Measurements from ENCODE around the gene ZNF479.
"Not testable (repeated sequence)": the region's sequence is repeated elsewhere in the genome, so short reads cannot be mapped to it uniquely, and the experiment has no call there.

Gene ZNF479

DNA sequence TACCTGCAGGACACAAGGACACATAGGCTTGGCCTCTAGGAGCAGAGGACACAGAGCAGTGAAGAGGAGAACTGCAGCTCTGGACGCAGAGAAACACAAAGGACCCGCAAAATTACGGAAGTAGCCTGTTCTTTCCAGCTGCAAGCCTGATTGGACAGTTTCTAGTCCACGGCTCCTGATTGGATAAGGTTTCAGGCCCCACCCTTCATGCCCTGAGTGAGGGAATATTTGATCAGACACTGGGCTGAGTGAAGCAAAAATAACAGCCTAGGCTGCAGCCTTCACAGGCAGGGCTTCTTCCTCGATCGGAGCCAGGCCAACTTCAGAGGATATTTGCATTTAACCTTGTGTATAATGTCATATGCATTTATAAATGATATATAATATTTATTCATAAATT, at the start of gene ZNF479:
Gene ZNF479 (minus strand): TSS at position 101 of the 400 bp plus-strand sequence. CDS start 112 bp downstream, outside the sequence.
- DNase-seq = not testable (repeated sequence)

DNA sequence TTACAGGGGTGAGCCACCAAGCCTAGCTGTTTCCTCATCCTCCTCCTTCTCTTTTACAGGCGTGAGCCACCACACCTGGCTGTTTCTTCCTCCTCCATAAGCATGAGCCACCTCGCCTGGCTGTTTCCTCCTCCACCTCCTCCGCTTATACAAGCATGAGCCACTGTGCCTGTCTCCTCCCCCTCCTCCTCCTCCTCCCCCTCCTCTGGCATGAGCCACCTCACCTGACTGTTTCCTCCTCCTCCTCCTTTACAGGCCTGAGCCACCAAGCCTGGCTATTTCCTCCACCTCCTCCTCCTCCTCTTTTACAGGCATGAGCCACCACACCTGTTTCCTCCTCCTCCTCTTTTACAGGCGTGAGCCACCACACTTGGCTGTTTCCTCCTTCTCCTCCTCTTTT, 49.8 kb upstream of the ZNF479 start:
- DNase-seq = no peak

DNA sequence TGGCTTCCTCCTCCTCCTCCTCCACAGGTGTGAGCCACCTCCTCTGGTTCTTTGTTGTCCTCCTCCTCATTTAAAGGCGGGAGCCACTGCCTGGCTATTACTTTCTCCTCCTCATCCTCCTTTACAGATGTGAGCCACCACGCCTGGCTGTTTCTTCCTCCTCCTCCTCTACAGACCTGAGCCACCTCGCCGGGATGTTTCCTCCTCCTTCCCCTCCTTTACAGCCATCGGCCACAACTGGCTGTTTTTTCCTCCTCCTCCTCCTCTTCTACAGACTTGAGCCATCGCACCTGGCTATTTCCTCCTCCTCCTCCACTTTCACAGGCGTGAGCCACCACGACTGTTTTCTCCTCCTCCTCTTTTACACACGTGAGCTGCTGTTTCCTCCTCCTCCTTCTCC, 49.0 kb upstream of the ZNF479 start:
- no peak for DNase-seq

DNA sequence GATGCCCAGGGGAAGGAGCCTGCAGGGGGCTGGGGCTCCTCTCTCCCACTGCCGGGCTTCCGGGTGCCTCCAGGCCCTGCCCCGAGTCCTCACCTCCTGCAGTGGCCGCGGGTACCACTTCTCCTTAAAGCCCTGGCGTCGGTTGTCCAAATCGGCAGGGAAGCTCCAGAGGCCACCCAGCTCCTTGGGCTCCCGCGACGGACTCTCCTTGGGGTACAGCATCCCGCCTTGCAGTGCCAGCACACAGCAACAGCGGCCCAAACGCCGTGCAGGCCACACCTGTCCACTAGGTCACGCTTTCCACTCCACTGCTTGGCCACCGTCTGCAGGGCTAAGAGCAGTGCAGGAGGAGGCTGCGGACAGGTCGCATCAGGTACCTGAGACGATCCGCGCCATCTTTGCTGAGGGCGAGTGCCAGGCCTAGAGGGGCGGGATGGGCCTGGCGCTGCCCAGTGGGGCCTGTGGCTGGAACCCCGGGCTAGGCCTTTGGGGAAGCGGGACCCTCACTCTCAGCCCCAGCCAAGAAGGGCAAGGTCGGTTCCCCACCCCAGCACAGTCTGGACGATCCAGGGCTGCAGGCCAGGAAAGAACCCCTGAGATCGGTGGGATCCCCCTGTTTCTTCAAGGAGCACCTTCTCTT, 47.7 kb upstream of the ZNF479 start:
- DNase-seq = no peak

DNA sequence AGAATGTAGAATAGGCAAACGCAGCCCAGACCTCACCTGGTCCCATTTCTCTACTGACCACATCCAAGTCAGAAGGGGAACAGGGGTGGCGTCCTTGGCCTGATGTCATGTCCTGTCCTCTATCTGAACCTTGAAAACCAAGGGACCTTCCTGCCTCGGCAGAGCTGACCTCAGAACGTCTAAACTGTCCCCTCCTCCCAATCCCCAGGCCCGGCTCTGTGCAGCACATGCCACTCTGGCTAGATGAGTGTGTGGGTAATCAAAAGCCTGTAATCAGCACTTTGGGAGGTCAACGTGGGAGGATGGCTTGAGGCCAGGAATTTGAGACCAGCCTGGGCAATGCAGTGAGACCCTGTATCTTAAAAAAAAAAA, 46.5 kb upstream of the ZNF479 start:
- no peak for DNase-seq

DNA sequence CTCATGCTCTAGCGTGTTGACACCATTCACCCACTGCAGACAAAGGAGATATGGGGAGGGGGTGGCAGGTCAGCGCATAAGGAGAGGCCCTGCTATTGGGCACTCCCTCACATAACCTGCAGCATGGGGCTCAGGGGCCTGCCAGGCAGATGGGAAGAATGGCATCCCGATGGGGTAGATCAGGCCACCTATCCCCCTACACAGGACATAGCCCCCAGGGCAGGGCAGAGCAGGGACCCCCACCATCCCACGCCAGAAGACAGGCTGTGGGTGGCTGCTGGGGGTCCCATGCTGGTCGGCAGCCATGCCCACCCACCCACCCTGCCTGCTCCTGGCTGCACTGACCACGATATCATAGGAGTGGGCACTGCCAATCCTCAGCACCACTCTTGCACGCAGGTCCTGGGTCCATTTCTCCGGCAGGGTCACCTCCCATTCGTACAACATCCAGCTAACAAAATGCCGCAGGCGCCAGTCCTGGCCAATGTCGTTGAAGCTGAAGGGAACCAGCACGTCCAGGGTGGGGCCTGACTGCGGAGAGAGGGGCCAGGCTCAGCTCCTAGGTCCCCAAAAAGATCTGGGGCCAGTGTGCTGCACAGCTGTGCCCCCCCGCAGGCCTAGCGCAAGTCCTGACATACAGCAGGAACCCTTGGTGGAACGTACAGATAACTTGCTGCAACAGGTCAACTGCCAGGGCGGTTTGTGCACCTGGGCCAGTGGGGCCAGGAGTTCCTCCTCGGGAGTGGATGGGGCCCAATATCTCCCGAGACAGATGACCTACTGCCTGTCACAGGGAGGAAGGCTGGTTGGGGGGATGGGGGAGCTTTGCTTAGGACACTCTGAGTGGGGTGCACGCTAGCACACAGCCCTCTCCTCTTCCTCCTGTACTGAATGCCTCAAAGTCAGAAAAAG, 45.9 kb upstream of the ZNF479 start:
- no peak for DNase-seq

DNA sequence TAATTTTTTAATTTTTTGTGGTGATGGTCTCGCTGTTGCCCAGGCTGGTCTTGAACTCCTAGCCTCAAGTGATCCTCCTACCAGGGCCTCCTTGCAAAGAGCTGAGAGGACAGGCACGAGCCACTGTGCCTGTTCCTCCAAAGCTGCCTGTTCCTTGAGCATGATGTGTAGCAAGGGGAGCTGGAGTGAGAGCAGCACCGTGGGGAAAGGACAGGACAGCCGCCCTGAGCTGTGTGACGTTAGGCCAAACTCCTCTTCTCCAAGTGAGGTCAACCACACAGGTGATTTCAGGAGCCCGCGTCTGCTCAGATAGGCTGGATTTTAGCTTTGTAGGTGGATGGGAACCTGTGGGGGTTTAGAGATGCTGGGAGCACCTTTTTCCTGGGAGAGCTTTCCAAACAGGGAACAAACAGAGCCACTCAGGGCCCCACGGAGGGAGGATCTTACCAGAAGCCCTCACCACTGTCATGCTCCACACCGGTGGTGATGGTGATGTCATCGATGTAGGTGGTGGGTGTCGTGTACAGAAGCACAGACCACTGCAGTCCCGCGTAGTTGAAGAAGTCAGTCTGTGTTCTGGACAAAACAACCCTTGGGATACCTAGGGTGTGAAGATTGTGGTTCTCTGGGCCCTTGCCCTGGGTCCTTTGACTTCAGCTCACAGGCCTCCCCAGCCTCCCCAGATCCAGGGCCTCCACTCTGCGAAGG, 44.8 kb upstream of the ZNF479 start:
- no peak for DNase-seq

DNA sequence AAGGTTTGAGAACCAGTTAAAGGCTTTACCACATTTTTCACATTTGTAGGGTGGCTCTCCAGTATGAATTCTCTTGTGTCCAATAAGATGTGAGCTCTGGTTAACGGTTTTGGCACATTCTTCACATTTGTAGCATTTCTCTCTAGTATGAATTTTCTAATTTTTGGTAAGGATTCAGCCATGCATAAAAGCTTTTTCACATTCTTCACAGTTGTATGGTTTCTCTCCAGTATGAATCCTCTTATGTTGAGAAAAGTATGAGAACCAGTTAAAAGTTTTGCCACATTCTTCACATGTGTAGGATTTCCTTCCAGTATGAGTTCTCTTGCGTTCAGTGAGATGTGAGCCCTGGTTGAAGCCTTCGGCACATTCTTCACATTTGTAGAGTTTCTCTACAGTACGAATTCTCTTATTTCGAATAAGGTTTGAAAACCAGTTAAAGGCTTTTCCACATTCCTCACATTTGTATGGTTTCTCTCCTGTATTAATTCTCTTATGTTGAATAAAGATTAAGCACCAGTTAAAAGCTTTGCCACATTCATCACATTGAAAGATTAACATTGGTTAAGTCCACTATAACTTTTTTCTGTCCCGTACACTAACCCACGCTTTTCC, 33.2 kb upstream of the ZNF479 start:
- no peak for DNase-seq

DNA sequence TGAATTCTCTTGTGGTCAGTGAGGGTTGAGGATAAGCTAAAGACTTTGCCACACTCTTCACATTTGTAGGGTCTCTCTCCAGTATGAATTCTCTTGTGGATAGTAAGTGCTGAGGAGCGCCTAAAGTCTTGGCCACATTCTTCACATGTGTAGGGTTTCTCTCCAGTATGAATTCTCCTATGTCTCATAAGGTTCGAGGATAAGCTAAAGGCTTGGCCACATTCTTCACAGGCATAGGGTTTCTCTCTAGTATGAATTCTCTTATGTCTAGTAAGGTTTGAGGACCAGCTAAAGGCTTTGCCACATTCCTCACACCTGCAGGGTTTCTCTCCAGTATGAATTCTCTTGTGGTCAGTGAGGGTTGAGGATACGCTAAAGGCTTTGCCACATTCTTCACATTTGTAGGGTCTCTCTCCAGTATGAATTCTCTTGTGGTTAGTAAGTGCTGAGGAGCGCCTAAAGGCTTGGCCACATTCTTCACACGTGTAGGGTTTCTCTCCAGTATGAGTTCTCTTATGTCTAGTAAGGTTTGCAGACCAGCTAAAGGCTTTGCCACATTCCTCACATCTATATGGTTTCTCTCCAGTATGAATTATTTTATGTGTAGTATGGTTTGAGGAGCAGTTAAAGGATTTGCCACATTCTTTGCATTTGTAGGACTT, 12.0 kb downstream of the ZNF479 start:
- not testable (repeated sequence) for DNase-seq
